PC-9 (cell line): ENCODE measurements around the gene LONP2. TPM values are rescaled to one million over a fixed set of nuclear protein-coding genes. Genes with fewer than 3 reads are reported as not detected.
A peak's percentile ranks its signal among the peaks of the same experiment; 100 is the strongest.

Experiments used
- BruUV-seq: library from RNA; stranded (reverse); fragments of 400-500 nt; replicated peaks from 2 replicates; lab custom pipeline; 2021; lab: Mats Ljungman, UMichigan
- CTCF ChIA-PET: fragments of 300-600 bp; sonication (Branson Sonifier 250); formaldehyde crosslinking; loops from one replicate; lab custom pipeline; 2022; ENCODE audit warnings: antibody characterized with exemption; lab: Charles Lee
- POLR2A ChIA-PET: fragments of 300-600 bp; sonication (Branson Sonifier 250); formaldehyde crosslinking; loops from one replicate; lab custom pipeline; 2022; ENCODE audit warnings: antibody characterized with exemption; ENCODE audit not compliant: unreplicated experiment; lab: Charles Lee
- DNase-seq, 2 experiments: peaks; one replicate each; pipeline versions ENCODE4 v3.0.0 to v3.0.0-alpha.2; 2015 to 2022; ENCODE audit warnings: mixed read lengths in 1 of 2
- H2AFZ ChIP-seq: fragments of 200-600 bp; sonication (generic); 2 replicates; pipeline ENCODE4 v1.8.1; 2017; ENCODE audit warnings: antibody characterized with exemption
- H3F3A ChIP-seq: fragments of 200-600 bp; sonication (generic); 2 replicates; pipeline ENCODE4 v1.8.1; 2017; ENCODE audit warnings: antibody characterized with exemption, mild to moderate bottlenecking, low read depth; ENCODE audit not compliant: insufficient read depth
- H3K27ac ChIP-seq: fragments of 200-600 bp; sonication (generic); 2 replicates; pipeline ENCODE4 v1.6.1; 2016; ENCODE audit warnings: mixed run types
- H3K27me3 ChIP-seq: fragments of 200-600 bp; sonication (generic); 2 replicates; pipeline ENCODE4 v1.6.1; 2016; ENCODE audit warnings: low read depth, mixed run types; ENCODE audit not compliant: insufficient read depth
- H3K36me3 ChIP-seq: fragments of 200-600 bp; sonication (generic); 2 replicates; pipeline ENCODE4 v1.6.1; 2016; ENCODE audit warnings: low read depth, mixed run types
- H3K4me1 ChIP-seq: fragments of 200-600 bp; sonication (generic); replicated peaks from 2 replicates; pipeline ENCODE4 v1.6.1; 2016; ENCODE audit warnings: mixed run types; ENCODE audit not compliant: insufficient read depth
- H3K4me2 ChIP-seq: fragments of 200-600 bp; sonication (generic); 2 replicates; pipeline ENCODE4 v1.6.1; 2017; ENCODE audit warnings: mixed run types
- H3K4me3 ChIP-seq: fragments of 200-600 bp; sonication (generic); 2 replicates; pipeline ENCODE4 v1.6.1; 2016; ENCODE audit warnings: mixed run types
- H3K79me2 ChIP-seq: fragments of 200-600 bp; sonication (generic); 2 replicates; pipeline ENCODE4 v1.6.1; 2017; ENCODE audit warnings: low read depth, mixed run types
- H3K9me2 ChIP-seq: fragments of 200-600 bp; sonication (generic); 2 replicates; pipeline ENCODE4 v1.8.1; 2017; ENCODE audit warnings: mild to moderate bottlenecking; ENCODE audit not compliant: insufficient read depth
- H3K9me3 ChIP-seq: fragments of 200-600 bp; sonication (generic); 2 replicates; pipeline ENCODE4 v1.8.1; 2016; ENCODE audit warnings: low read depth; ENCODE audit not compliant: insufficient read depth
- H4K20me1 ChIP-seq: fragments of 200-600 bp; sonication (generic); 2 replicates; pipeline ENCODE4 v1.8.1; 2017; ENCODE audit not compliant: insufficient read depth
- EZH2 ChIP-seq: fragments of 200-600 bp; sonication (generic); IDR thresholded peaks from 2 replicates; pipeline ENCODE4 v1.8.0; 2017; ENCODE audit warnings: antibody characterized with exemption, low read depth
- intact Hi-C: fragments of 100-400 bp; cut with micrococcal nuclease; formaldehyde crosslinking; loops from one replicate; pipeline ENCODE4 v1.10.0; 2022; ENCODE audit not compliant: unreplicated experiment
- total RNA-seq: library from RNA; stranded (reverse); gene quantifications from 2 replicates; pipeline ENCODE4 v1.2.3, GENCODE V29; 2021
- TF ChIP-seq, protein P1 (sequence below): fragments of 200-600 bp; sonication (generic); conservative IDR thresholded peaks from 2 replicates; pipeline ENCODE4 v1.6.1; 2017; ENCODE audit warnings: mixed run types, antibody characterized with exemption, mild to moderate bottlenecking, moderate library complexity

LONP2 gene
- total RNA-seq, 1 experiment from 2014 or later: 47.0 TPM

DNA sequence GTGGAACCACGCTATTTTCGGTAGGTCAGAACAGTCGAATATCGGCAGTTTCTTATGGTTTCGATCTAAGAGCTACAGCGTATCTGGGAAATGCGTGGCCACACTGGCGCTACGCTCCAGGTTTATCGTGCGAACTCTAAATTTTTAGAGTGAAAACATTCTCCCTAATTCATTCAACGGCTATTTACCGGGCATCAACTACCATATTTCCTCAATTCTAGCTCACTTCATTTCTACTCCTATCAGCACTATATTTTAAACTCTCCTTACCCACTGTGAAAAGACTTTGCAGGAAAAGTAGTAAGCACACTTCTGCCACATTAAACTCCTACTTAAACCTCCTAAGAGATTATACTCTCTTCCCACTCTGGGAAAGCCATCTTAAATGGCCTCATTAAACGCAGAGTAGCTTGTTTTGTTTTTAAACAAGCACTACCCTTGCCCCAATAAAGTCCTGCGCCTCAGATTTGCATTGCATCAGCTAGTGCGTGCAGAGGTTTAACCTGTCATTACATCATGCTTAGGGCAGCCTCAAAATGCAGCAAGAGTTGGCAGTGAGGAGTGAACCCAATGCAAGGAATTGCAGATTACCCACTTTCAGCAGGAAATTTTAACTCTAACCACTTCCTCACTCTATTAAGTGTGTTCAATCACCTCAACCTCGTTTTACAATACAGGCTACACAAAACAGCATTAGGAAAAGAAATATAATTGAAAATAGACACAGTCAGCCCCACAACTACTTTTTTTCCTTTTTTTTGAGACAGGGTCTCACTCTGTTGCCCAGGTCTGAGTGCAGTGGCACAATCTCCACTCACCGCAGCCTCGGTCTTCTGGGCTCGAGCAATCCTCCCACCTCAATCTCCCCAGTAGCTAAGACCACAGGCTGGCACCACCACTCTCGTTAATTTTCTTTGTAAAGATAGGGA, 122.3 kb downstream of the LONP2 start:
- Histone ChIP-seq H3K4me2 (peak overlapping the region; percentile 96), H3K36me3 (peaks cover 6% of the 10 kb centered on the region; the same call in 1 of the 2 replicates), H3K79me2 (peaks cover 94% of the 10 kb centered on the region), H4K20me1 (peaks cover 14% of the 10 kb centered on the region; the same call in 1 of the 2 replicates), H3K4me1 (peaks cover 37% of the 10 kb centered on the region), H3K27me3 (no peaks in the 10 kb centered on the region), H3K4me3 (peak overlapping the region; percentile 73), H3K9me2 (no peaks in the 10 kb centered on the region), H3K9me3 (no peaks in the 10 kb centered on the region), H3F3A (peaks cover 26% of the 10 kb centered on the region; the same call in 1 of the 2 replicates), H3K27ac (peak overlapping the region; percentile 100), H2AFZ (peak overlapping the region; percentile 71)
- ChIA-PET CTCF (interaction anchor here (0.6 to 1.2 kb wide), 4 partner anchors 13 to 257 kb away, joined by 3 to 5 read pairs (median 3); no protein-coding TSS in a partner anchor), POLR2A (interaction anchor here (0.6 to 0.9 kb wide), 5 partner anchors 11 to 257 kb away, joined by 3 to 10 read pairs (median 6); no protein-coding TSS in a partner anchor)
- TF ChIP-seq, protein P1, sequence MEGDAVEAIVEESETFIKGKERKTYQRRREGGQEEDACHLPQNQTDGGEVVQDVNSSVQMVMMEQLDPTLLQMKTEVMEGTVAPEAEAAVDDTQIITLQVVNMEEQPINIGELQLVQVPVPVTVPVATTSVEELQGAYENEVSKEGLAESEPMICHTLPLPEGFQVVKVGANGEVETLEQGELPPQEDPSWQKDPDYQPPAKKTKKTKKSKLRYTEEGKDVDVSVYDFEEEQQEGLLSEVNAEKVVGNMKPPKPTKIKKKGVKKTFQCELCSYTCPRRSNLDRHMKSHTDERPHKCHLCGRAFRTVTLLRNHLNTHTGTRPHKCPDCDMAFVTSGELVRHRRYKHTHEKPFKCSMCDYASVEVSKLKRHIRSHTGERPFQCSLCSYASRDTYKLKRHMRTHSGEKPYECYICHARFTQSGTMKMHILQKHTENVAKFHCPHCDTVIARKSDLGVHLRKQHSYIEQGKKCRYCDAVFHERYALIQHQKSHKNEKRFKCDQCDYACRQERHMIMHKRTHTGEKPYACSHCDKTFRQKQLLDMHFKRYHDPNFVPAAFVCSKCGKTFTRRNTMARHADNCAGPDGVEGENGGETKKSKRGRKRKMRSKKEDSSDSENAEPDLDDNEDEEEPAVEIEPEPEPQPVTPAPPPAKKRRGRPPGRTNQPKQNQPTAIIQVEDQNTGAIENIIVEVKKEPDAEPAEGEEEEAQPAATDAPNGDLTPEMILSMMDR: no peak
- TF ChIP-seq EZH2: no peak
- peak; percentile 48 to 89 for DNase-seq
- intact Hi-C loops: loop anchor here (5.0 kb wide), 2 partner anchors 161 to 241 kb away; no protein-coding TSS in a partner anchor
- TSS peak; percentile 90 for BruUV-seq

- no peak for TF ChIP-seq EZH2
- TF ChIP-seq, protein P1: no peak
- H3K27ac ChIP-seq: peak overlapping the region; percentile 100
Measured at GRCh38 chr16:48367441-48368049, 123.4 kb downstream of the LONP2 start.

GRCh38 chr16:48369765-48370164, 125.7 kb downstream of the LONP2 start:
- no peak for TF ChIP-seq EZH2
- TF ChIP-seq, protein P1: no peak
- H3F3A ChIP-seq: peaks cover 21% of the 10 kb centered on the region; the same call in 1 of the 2 replicates
- H2AFZ ChIP-seq: no peak overlapping the region
- H3K79me2 ChIP-seq: peaks cover 94% of the 10 kb centered on the region
- H3K4me2 ChIP-seq: no peak overlapping the region
- H3K36me3 ChIP-seq: no peaks in the 10 kb centered on the region
- no peaks in the 10 kb centered on the region for H3K9me2 ChIP-seq
- BruUV-seq: no TSS peak
- H3K27me3 ChIP-seq: no peaks in the 10 kb centered on the region
- ChIA-PET CTCF (no interaction called here), POLR2A (interaction anchor here (0.6 kb wide), 1 partner anchor 133 kb away, joined by 3 read pairs; no protein-coding TSS in a partner anchor)
- H3K4me3 ChIP-seq: no peak overlapping the region
- no peak overlapping the region for H3K27ac ChIP-seq
- intact Hi-C loops: loop anchor here (5.0 kb wide), 2 partner anchors 158 to 238 kb away; no protein-coding TSS in a partner anchor
- DNase-seq: no peak
- peaks cover 38% of the 10 kb centered on the region for H3K4me1 ChIP-seq
- H4K20me1 ChIP-seq: peaks cover 9% of the 10 kb centered on the region; the same call in 1 of the 2 replicates
- no peaks in the 10 kb centered on the region for H3K9me3 ChIP-seq

More at GRCh38 chr16:48367441-48368049, 123.4 kb downstream of the LONP2 start:
- peaks cover 37% of the 10 kb centered on the region for H3K4me1 ChIP-seq
- H3K4me2 ChIP-seq: peak overlapping the region; percentile 96
- no peaks in the 10 kb centered on the region for H3K36me3 ChIP-seq
- H3K79me2 ChIP-seq: peaks cover 94% of the 10 kb centered on the region
- H3K27me3 ChIP-seq: no peaks in the 10 kb centered on the region
- intact Hi-C loops: loop anchor here (5.0 kb wide), 2 partner anchors 160 to 240 kb away; no protein-coding TSS in a partner anchor
- H3K9me2 ChIP-seq: no peaks in the 10 kb centered on the region
- CTCF ChIA-PET: no interaction called here
- peaks cover 26% of the 10 kb centered on the region; the same call in 1 of the 2 replicates for H3F3A ChIP-seq
- no peaks in the 10 kb centered on the region for H3K9me3 ChIP-seq
- H2AFZ ChIP-seq: no peak overlapping the region
- H3K4me3 ChIP-seq: peak overlapping the region; percentile 73; the same call in 1 of the 2 replicates
- BruUV-seq: no TSS peak
- DNase-seq: no peak
- POLR2A ChIA-PET: no interaction called here
- H4K20me1 ChIP-seq: peaks cover 14% of the 10 kb centered on the region; the same call in 1 of the 2 replicates
